CD14-positive monocyte (primary cell): ENCODE results near the gene NAA11. TPM values are rescaled to one million over a fixed set of nuclear protein-coding genes. Genes with fewer than 3 reads are reported as not detected.

Experiments used
- DNase-seq, 3 donors: peaks; one replicate each; pipeline ENCODE4 v3.0.0-alpha.2; 2011 to 2022
- H2AFZ ChIP-seq: 2 replicates; pipeline ENCODE4 v1.6.0; 2012; ENCODE audit warnings: mild to moderate bottlenecking, low read depth, low read length, inconsistent platforms; ENCODE audit not compliant: insufficient read depth, poor library complexity, severe bottlenecking
- H3K27ac ChIP-seq, 2 donors: 1 replicate in 1 of 2; 2 replicates in 1 of 2; pipeline ENCODE4 v1.5.1; 2012 to 2013; ENCODE audit warnings: low read length in 2 of 2, control low read depth in 1 of 2, inconsistent platforms in 1 of 2, low read depth in 1 of 2, mild to moderate bottlenecking in 1 of 2
- H3K27me3 ChIP-seq, 2 donors: one replicate each; pipeline versions ENCODE4 v1.6.0 to v1.6.1; 2011 to 2013; ENCODE audit warnings: low read length in 2 of 2; ENCODE audit not compliant: control insufficient read depth in 2 of 2, insufficient read depth in 2 of 2
- H3K36me3 ChIP-seq, 2 donors: replicated peaks in 1 of 2; 1 replicate in 1 of 2; 2 replicates in 1 of 2; pipeline versions ENCODE4 v1.5.1 to v1.6.1; 2012 to 2013; ENCODE audit warnings: low read length in 2 of 2, control low read depth in 1 of 2, inconsistent platforms in 1 of 2, mild to moderate bottlenecking in 1 of 2; ENCODE audit not compliant: insufficient read depth in 2 of 2, control insufficient read depth in 1 of 2
- H3K4me1 ChIP-seq, 2 donors: 1 replicate in 1 of 2; 2 replicates in 1 of 2; pipeline versions ENCODE4 v1.5.1 to v1.6.1; 2012 to 2013; ENCODE audit warnings: low read length in 2 of 2, control low read depth in 1 of 2, inconsistent platforms in 1 of 2, mild to moderate bottlenecking in 1 of 2, moderate library complexity in 1 of 2; ENCODE audit not compliant: insufficient read depth in 2 of 2, control insufficient read depth in 1 of 2
- H3K4me2 ChIP-seq: replicated peaks from 2 replicates; pipeline ENCODE3; 2012; ENCODE audit warnings: low read length, moderate library complexity, mild to moderate bottlenecking; ENCODE audit not compliant: poor library complexity, severe bottlenecking; ENCODE audit errors: extremely low read depth
- H3K4me3 ChIP-seq, 3 experiments: fragments of 200-600 bp in 1 of 3; sonication (generic) in 1 of 3; replicated peaks in 1 of 3; 1 replicate in 2 of 3; 2 replicates in 1 of 3; pipeline ENCODE4 v1.5.1; 2011 to 2013; ENCODE audit warnings: low read length in 3 of 3, mild to moderate bottlenecking in 3 of 3, control low read depth in 2 of 3, low read depth in 2 of 3, inconsistent platforms in 1 of 3, moderate library complexity in 1 of 3
- H3K79me2 ChIP-seq: 2 replicates; pipeline ENCODE4 v1.6.0; 2012; ENCODE audit warnings: mild to moderate bottlenecking, control low read depth, inconsistent platforms, low read length, moderate library complexity; ENCODE audit not compliant: insufficient read depth
- H3K9ac ChIP-seq: 2 replicates; pipeline ENCODE4 v1.6.0; 2017; ENCODE audit warnings: low read length, mild to moderate bottlenecking; ENCODE audit not compliant: insufficient read depth, poor library complexity, severe bottlenecking
- H3K9me3 ChIP-seq, 2 donors: replicated peaks in 1 of 2; 1 replicate in 1 of 2; 2 replicates in 1 of 2; pipeline versions ENCODE4 v1.5.1 to v1.6.1; 2012 to 2013; ENCODE audit warnings: low read length in 2 of 2, control low read depth in 1 of 2; ENCODE audit not compliant: control insufficient read depth in 1 of 2, insufficient read depth in 1 of 2
- H4K20me1 ChIP-seq: 2 replicates; pipeline ENCODE4 v1.6.0; 2012; ENCODE audit warnings: mild to moderate bottlenecking, low read length, control low read depth, moderate library complexity; ENCODE audit not compliant: insufficient read depth
- H3K27ac Mint-ChIP-seq, 7 donors: one replicate each; pipeline ENCODE4 v1.8.0; 2020; ENCODE audit warnings: mild to moderate bottlenecking in 7 of 7, mixed read lengths in 7 of 7, moderate library complexity in 6 of 7, inconsistent platforms in 2 of 7
- H3K27me3 Mint-ChIP-seq, 3 donors: one replicate each; pipeline ENCODE4 v1.8.0; 2021 to 2022; ENCODE audit warnings: low read depth in 3 of 3, mild to moderate bottlenecking in 3 of 3, mixed read lengths in 3 of 3, moderate library complexity in 3 of 3, inconsistent platforms in 1 of 3
- H3K36me3 Mint-ChIP-seq, 2 donors: one replicate each; pipeline ENCODE4 v1.8.0; 2020; ENCODE audit warnings: mixed read lengths in 2 of 2, inconsistent platforms in 1 of 2, mild to moderate bottlenecking in 1 of 2
- H3K4me1 Mint-ChIP-seq: one replicate; pipeline ENCODE4 v1.8.0; 2020; ENCODE audit warnings: mild to moderate bottlenecking, mixed read lengths
- H3K4me3 Mint-ChIP-seq, 2 donors: one replicate each; pipeline ENCODE4 v1.8.0; 2020; ENCODE audit warnings: mild to moderate bottlenecking in 2 of 2, mixed read lengths in 2 of 2, moderate library complexity in 1 of 2
- H3K9me3 Mint-ChIP-seq, 7 donors: one replicate each; pipeline ENCODE4 v1.8.0; 2020 to 2022; ENCODE audit warnings: mixed read lengths in 7 of 7, mild to moderate bottlenecking in 6 of 7, moderate library complexity in 6 of 7, inconsistent platforms in 2 of 7
- CTCF ChIP-seq: fragments of 200-600 bp; IDR thresholded peaks from one replicate; pipeline ENCODE4 v1.8.0; 2022; ENCODE audit warnings: antibody characterized with exemption, mild to moderate bottlenecking
- WGBS: methylation state at CpG from one replicate; pipeline ENCODE4 v1.1.5; 2013; ENCODE audit warnings: missing lambda C conversion rate; ENCODE audit not compliant: insufficient coverage; 5-methylcytosine and 5-hydroxymethylcytosine counted together
- intact Hi-C, 2 donors: fragments of 100-400 bp; cut with micrococcal nuclease; formaldehyde crosslinking; loops; one replicate each; pipeline versions ENCODE4 v1.15.0 to v1.15.1; 2023
- polyA plus RNA-seq, 3 donors: library from polyadenylated mRNA; depleted of rRNA in 1 of 3; unstranded in 2 of 3; stranded (reverse) in 1 of 3; fragments of 300-500 nt in 2 of 3; fragments of >200 nt in 1 of 3; fragmentation: Illumina TruSeq in 2 of 3; gene quantifications; 1 replicate in 2 of 3; 2 replicates in 1 of 3; pipeline ENCODE4 v1.2.3, GENCODE V29; 2012 to 2021

NAA11 gene
- polyA plus RNA-seq, 3 donors, result not detected

- peaks cover 0 to 2% (median 1%) of the 10 kb centered on the region in 3 donors for H3K27me3 Mint-ChIP-seq
- TF ChIP-seq CTCF, result no peak
- Histone ChIP-seq H3K27ac (no peak overlapping the region), H3K4me1 (no peaks in the 10 kb centered on the region), H3K4me3 (no peak overlapping the region), H4K20me1 (no peaks in the 10 kb centered on the region), H3K4me2 (no peak overlapping the region), H3K9me3 (no peaks in the 10 kb centered on the region), H2AFZ (no peak overlapping the region), H3K79me2 (no peaks in the 10 kb centered on the region), H3K27me3 (no peaks in the 10 kb centered on the region), H3K36me3 (no peaks in the 10 kb centered on the region), H3K9ac (no peak overlapping the region)
- peaks cover 0 to 2% (median 0%) of the 10 kb centered on the region in 7 donors for H3K9me3 Mint-ChIP-seq
- H3K27ac Mint-ChIP-seq, result no peak overlapping the region
- no CpG with 5 or more reads among the region's 2 CpGs for WGBS
- H3K4me3 Mint-ChIP-seq, result no peak overlapping the region
- peaks cover 10% of the 10 kb centered on the region for H3K4me1 Mint-ChIP-seq
- intact Hi-C loops, result no loop called here
- DNase-seq, result no peak
- H3K36me3 Mint-ChIP-seq, result no peaks in the 10 kb centered on the region
These were observed 5.4 kb upstream of the NAA11 start for GRCh38 chr4:79331126-79331876.

DNA sequence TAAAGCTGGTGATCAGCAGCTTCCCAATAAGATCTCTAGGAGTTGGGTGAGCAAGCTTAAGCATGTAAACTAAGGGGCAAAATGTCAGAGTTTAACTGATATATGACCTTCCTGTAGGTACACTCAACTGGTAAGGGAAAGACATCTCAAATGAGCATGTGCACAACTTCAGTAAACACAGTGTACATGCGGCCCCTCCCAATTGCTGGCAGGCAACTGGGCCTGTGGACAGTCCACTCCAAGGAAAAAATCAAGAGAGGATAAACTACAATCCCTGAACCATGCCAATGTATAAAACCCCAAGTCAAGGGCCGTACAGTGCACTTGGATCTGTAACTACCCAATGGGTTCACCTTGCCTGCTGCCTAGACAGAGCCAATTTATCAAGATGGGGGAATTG lies 4.9 kb upstream of the NAA11 start:
- Mint-ChIP-seq H3K27me3 (peaks cover 0 to 2% (median 1%) of the 10 kb centered on the region in 3 donors), H3K4me3 (no peak overlapping the region), H3K36me3 (no peaks in the 10 kb centered on the region), H3K4me1 (peaks cover 10% of the 10 kb centered on the region), H3K27ac (no peak overlapping the region), H3K9me3 (peaks cover 0 to 5% (median 3%) of the 10 kb centered on the region in 7 donors)
- intact Hi-C loops, result no loop called here
- Histone ChIP-seq H3K4me2 (no peak overlapping the region), H3K9ac (no peak overlapping the region), H3K79me2 (no peaks in the 10 kb centered on the region), H2AFZ (no peak overlapping the region), H3K4me3 (no peak overlapping the region), H3K9me3 (peaks cover 2% of the 10 kb centered on the region in 2 donors), H3K36me3 (no peaks in the 10 kb centered on the region), H3K27ac (no peak overlapping the region), H4K20me1 (no peaks in the 10 kb centered on the region), H3K4me1 (no peaks in the 10 kb centered on the region), H3K27me3 (no peaks in the 10 kb centered on the region)
- DNase-seq, result no peak
- TF ChIP-seq CTCF, result no peak
- 75% methylated on average over 1 of the region's 2 CpGs for WGBS
